Measurements from ENCODE around the gene SUGP2.

The SUGP2 gene

DNA sequence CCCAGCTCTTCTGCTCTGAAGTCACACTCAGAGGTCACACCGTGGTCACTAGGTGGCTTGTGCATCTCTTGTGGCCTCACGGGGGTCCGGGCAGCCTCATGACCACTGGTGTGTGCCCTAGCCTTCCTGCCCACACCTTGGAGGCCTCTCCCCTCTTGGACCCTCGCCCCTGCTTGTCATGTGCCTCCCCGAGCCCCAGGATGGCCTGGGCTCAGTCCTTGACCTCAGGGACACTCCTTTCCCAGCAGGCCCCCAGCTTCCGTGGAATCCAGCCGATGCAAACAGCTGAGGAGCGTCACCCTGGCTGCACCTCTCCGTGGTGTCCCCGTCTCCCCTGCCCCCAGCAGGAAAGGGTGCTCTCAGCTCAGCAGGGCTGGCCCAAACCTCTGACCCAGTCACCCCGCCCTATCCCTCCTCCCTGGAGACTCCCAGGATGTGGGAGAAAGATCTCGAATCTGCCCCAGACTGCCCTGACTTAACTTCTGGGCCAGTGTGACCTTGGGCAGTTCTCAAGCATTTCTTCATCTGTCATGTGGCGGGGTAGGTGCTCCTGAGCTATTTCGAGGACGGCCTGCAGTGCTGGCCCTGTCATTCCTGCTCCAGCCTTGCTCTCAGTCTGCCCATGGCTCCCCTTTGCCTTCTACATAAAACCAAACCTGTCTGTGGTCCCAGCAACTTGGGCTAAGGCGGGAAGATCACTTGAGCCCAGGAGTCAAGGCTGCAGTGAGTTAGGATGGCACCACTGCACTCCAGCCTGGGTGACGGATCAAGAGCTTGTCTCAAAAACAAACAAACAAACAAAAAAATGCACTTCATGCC, 25.9 kb upstream of the SUGP2 start:
- no peak for DNase-seq

- DNase-seq = no peak
Observed at GRCh38 chr19:19057720-19058119, 24.4 kb upstream of the SUGP2 start.

- DNase-seq = no peak
Observed at GRCh38 chr19:19057317-19057716, 24.0 kb upstream of the SUGP2 start.

DNA sequence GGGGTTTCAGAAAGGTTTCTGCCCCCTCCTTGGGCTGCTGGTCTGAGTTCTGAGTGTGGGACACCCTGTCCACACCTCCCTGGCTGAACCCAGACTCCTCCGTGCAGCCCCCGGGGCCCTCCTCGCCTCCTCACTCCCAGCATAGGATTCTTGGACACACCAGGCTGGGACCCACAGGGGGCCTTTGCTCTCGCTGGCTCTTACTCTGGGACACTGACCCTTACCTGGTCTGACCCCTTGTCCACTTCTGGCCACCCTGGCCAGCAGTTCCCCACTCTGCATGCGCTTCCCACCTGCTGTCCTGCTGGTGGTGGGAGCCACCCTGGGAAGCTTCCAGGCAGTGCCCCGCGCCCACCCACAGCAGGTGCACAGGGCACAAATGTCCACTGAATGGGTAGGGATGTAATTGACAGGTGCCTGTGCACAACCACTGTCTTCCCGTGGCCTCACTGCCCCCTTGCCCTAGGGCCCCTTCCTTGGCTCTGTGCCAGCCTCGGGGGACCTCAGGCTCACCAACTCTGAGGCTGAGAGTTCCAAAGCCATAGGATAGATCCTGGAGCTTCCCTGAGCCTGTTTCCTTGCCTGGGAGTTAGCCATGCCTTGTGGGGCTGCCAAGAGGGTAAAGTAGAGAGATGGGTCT, 23.4 kb upstream of the SUGP2 start:
- DNase-seq = no peak

- DNase-seq = no peak
Observed at GRCh38 chr19:19055701-19056100, 22.4 kb upstream of the SUGP2 start.

- DNase-seq = no peak
Observed at GRCh38 chr19:19054939-19055440, 21.7 kb upstream of the SUGP2 start.

DNA sequence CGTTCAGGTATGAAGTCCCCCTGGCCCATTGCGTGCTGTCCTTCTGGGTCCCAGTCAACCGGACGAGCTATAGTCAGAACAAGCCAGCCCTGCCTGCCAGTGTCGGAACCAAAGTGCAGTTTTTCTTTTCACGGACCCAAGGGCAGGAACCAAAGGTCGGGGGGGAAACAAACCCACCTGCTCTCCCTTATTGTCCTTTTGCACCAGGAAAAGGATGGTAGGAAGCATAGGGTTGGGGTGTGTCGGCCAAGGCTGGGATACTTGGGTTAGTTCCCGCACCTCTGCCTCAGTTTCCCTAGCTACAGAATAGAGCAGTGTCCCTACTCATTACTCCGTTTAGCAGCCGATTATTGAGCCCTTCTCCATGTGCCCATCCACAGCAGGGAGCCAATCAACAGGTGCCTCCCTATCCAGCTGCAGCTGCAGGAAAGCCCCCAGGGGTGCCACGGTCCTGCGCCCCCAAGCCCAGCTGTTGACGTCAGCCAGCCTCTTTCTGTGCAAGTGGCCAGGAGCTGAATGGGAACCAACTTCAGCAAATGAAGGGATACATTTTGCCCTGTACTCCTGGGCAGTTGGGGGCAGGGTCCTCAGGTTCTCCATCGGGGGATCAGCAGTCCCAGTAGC, 21.1 kb upstream of the SUGP2 start:
- no peak for DNase-seq

- peak; percentile 53 for DNase-seq
Observed at GRCh38 chr19:19053508-19054314, 20.4 kb upstream of the SUGP2 start.

DNA sequence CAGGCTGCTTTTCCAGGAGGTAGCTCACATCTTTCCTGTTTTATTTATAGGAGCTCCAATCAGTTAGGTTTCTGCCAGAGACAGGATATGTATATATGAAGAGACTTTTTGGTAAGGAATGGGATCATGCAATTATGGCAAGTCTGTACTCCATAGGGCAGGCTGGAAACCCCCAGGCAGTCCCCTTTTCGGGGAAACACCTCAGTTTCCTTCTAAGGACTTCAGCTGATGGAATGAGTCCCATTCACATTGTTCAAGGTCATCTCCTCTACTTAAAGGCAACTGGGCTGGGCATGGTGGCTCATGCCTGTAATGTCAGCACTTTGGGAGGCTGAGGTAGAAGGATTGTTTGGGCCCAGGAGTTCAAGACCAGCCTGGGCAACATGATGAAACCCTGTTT, 19.6 kb upstream of the SUGP2 start:
- no peak for DNase-seq

DNA sequence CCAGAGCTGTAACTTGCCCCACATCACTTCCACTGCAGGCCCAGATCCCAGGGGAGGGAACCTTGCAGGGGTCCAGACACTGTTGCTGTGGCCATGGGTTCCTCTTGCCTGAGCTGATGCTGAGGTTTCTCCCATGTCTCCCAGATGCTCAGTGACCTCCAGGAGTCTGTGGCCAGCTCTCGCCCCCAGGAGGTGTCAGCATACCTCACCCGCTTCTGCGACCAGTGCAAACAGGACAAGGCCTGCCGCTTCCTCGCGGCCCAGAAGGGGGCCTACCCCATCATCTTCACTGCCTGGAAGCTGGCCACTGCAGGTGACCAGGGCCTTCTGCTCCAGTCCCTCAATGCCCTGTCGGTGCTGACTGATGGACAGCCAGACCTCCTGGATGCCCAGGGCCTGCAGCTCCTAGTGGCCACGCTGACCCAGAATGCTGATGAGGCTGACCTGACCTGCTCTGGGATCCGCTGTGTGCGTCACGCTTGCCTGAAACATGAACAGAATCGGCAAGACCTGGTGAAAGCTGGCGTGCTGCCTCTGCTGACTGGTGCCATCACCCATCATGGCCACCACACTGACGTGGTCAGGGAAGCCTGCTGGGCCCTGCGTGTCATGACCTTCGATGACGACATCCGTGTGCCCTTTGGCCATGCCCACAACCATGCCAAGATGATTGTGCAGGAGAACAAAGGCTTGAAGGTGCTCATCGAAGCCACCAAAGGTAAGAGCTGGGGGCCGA, 18.3 kb upstream of the SUGP2 start:
- DNase-seq = no peak

- no peak for DNase-seq
Observed at GRCh38 chr19:19050731-19051130, 17.4 kb upstream of the SUGP2 start.

DNA sequence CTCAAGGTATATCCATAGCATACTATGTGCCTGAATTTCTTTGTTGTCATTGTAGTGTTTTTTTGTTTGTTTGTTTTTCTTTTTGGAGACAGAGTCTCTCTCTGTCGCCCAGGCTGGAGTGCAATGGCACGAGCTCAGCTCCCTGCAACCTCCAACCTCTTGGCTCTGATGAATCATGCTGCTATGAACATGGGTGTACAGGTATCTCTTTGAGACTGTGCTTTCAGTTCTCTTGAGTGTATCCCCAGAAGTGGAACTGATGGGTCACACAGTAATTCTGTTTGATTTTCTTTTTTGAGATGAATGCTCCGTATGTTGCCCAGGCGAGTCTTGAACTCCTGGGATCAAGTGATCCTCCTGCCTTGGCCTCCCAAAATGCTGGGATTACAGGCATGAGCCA, 16.8 kb upstream of the SUGP2 start:
- no peak for DNase-seq

DNA sequence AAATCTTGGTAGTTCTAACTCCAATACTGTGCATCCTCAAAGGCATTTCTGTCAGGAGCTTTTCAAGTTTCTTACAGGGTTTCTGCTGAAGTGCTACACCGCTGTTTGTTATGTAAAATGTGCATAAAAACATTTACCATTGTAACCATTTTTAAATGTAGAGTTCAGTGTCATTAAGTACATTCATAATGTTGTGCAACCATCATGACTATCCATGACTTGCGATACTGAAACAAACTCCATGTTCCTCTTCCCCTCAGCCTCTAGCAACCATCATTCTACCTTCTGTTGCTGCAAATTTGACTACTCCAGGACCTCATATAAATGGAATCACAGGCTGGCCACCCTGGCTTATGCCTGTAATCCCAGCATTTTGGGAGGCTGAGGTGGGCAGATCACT, 16.1 kb upstream of the SUGP2 start:
- DNase-seq = no peak

GRCh38 chr19:19043881-19044280, 10.6 kb upstream of the SUGP2 start:
- no peak for DNase-seq

DNA sequence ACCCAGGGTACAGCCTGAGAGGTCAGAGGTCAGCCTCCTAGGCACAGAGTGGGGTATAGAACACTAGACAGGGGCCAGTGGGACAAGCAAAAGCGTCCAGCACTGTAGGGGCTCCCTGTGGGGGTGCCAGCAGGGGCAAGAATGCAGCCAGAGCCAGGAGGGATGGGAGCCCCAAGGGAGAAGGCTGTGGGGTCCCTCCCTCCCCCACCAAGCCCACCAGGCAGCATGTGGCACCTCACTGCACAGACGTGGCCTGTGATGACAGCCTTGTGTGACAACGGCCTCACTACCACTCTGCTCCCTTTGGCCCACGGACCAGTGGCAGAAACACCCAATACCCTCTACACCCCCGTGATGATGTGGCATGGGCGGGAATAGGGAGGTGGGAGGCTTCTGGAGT, 10.2 kb upstream of the SUGP2 start:
- DNase-seq = no peak

GRCh38 chr19:19042732-19043280, 9.5 kb upstream of the SUGP2 start:
- no peak for DNase-seq

DNA sequence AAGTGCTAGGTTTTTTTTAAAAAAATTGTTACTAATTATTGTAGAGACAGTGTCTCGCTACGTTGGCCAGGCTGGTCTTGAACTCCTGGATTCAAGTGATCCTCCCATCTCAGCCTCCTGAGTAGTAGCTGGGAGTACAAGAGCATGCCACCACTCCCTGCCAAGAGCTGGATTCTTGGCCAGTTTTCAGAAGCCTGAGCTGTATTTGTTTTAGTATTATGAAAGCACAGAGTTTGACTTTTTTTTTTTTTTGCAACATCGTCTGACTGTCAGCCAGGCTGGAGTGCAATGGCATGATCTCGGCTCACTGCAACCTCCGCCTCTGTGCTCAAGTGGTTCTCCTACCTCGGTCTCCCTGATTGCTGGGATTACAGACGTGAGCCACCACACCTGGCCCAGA, 7.1 kb upstream of the SUGP2 start:
- no peak for DNase-seq

DNA sequence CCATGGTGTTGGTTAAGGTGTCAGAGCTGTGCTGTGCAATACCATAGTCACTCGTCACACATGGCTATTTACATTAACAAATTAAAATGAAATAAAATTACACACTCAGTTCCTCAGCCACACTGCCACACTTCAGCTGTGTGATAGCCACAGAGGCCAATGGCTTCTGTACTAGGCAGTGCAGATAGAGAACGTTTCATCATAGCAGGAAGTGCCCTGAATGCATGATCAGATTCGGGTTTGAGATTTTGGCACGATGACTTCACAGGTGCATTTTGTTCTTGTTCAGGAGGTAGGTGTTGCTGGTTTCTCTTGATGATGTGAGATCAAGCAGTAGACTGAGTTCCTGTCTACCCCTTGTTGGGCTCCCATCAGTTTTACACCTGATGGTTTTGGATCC, 6.6 kb upstream of the SUGP2 start:
- no peak for DNase-seq

DNA sequence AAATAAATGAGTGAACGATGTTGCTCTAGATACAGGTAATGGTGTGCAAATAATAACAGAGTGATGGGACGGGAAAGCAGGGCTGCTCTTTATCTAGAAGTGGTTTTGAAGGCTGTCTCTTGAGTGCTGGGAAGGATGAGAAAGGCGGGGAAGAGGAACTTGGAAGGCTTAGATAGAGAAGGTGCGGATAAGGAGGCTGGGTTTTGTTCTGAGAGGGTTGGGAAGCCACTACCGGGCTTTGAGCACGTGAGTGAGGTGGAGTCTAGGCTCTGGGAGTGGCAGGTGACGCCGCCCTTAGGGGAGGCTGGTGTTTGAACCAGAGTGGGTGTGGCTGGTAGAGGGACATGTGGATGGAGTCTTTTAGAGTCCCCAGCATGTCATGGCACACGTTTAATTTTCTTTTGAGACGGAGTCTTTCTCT, 897 bp upstream of the SUGP2 start:
- peak; percentile 81 for DNase-seq

DNA sequence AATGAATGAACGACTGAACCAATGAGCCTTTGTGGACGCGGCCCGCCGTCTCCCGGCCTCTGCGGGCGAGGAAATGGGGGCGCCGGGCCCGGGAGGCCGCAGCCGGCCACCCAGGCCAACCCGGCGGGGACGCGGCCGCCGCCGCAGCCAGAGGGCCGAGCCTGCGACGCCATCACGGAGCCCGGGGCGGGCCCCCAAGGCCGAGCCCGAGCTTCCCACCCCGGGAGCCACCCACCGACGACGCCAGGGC, 216 bp downstream of the SUGP2 start:
- no peak for DNase-seq

DNA sequence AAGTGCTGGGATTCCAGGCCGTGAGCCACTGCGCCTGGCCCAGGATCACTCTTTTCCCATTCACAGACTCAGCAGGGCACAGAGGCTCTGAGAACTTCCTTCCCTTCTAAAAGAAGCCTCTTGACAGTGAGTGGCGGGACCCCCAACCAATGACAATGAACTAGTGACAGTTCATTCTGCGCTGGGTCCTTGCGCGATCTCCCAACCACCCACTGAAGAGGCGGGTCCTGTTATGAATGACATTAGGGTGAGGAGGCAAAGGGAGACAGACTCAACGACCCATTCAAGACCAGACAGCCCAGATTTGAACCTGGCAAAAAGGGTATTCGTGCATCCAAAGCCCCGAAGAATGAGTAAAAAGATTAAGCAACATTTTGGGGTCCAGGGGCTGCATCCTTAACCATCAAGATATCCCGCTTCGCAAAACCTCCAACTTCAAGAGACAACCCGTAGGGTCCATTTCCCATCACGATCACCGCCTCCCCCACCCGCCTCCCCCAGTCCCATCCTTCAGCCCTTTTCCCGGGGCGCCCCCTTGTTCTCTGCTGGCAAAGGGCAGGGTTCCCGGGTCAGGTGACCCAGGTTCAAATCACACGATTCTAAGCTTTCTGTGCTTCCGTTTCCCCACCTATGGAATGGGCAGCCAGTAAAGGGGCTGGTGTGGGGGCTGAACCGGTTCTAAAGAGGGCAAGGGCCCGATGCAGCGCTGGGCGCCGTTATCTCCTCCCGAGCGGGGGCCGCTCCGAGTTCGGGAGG, 719 bp downstream of the SUGP2 start:
- DNase-seq = peak; percentile 85

DNA sequence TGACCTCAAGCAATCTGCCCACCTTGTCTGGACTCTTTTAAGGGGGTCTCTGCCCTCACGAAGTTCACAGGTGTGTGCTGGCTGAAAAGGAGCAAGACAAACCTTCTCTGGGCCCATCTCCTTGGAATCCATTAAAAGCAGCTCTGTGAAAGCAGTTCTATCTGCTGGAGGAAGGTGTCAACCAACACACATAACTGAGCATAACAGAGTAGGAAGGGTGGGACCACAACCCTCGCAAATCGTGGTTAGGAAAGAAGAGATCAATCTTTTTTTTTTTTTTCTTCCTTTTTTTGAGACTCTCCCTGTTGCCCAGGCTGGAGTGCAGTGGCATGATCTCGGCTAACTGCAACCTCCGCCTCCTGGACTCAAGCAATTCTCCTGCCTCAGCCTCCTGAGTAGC, 1.4 kb downstream of the SUGP2 start:
- DNase-seq = no peak
